ENCODE results near the gene NAA80.
"Not testable (repeated sequence)": the region's sequence is repeated elsewhere in the genome, so short reads cannot be mapped to it uniquely, and the experiment has no call there.

The NAA80 gene

GRCh38 chr3:50265571-50265970, 33.6 kb downstream of the NAA80 start:
- no peak for TF ChIP-seq CTCF (conservative IDR thresholded peaks at IDR 0.05)
- H3K27ac ChIP-seq, result no peak overlapping the region

- H3K27ac ChIP-seq, result no peak overlapping the region
- no peak for TF ChIP-seq CTCF (conservative IDR thresholded peaks at IDR 0.05)
Measured at GRCh38 chr3:50264964-50265485, 34.2 kb downstream of the NAA80 start.

- no peak overlapping the region for H3K27ac ChIP-seq
- TF ChIP-seq CTCF (conservative IDR thresholded peaks at IDR 0.05), result no peak
Measured at GRCh38 chr3:50264383-50264963, 34.7 kb downstream of the NAA80 start.

GRCh38 chr3:50263478-50264382, 35.5 kb downstream of the NAA80 start:
- no peak overlapping the region for H3K27ac ChIP-seq
- no peak for TF ChIP-seq CTCF (conservative IDR thresholded peaks at IDR 0.05)

GRCh38 chr3:50262778-50263177, 36.4 kb downstream of the NAA80 start:
- no peak overlapping the region for H3K27ac ChIP-seq
- TF ChIP-seq CTCF (conservative IDR thresholded peaks at IDR 0.05), result no peak

GRCh38 chr3:50262200-50262599, 37.0 kb downstream of the NAA80 start:
- H3K27ac ChIP-seq, result not testable (repeated sequence)

GRCh38 chr3:50261505-50261904, 37.7 kb downstream of the NAA80 start:
- peak overlapping the region; percentile 93; the same call in 1 of the 2 replicates for H3K27ac ChIP-seq
- TF ChIP-seq CTCF (conservative IDR thresholded peaks at IDR 0.05), result no peak

Data from VCaP (cell line).